Fibroblast of skin of right biceps (primary cell): Measurements from ENCODE around the gene HYDIN.

Experiments
- DNase-seq: peaks from one replicate; pipeline ENCODE4 v3.0.0-alpha.2; 2013

HYDIN gene

GRCh38 chr16:70784692-70785555 lies 445.6 kb downstream of the HYDIN start:
- no peak for DNase-seq

GRCh38 chr16:70782237-70782636 lies 448.3 kb downstream of the HYDIN start:
- no peak for DNase-seq

- DNase-seq, result no peak
These were observed 448.7 kb downstream of the HYDIN start for GRCh38 chr16:70781800-70782199.

DNA sequence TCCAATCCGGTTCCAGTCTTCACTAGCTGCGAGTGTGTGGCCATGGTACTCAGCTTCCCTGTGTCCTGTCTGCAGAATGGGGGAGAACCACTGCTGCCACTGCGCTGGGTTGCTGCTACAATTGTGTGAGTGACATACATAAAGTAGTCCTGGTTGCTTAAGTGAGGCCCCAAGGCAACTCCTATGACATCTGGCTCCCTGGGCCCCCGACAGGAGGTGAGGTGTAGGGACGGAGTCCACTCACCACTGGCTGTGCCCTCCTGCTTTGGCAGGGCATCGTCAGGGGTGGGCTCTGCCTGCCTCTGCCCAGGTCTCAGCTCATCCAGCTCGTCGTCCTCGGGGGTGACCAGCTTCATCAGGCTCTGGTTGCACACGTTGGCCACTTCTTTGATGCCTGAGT lies 450.0 kb downstream of the HYDIN start:
- DNase-seq, result no peak

DNA sequence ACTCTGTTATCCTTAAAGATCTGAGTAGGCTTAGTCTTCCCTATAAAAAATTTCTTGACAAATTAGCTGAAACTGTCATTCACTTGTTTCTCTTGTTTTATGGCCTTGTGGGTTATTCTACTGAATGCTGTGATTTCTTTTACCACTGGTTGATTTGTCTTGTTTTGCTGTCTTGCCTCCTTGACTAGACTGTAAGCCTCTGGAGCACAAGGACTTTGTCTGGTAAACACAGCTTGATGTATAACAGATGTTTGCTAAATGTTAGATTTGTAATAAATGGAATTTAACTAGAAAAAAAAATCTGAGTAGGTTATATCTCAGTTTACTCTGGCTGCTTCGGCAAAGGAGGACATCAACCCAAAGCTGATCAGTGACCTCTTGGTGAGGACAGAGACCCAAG lies 451.2 kb downstream of the HYDIN start:
- DNase-seq, result no peak

DNA sequence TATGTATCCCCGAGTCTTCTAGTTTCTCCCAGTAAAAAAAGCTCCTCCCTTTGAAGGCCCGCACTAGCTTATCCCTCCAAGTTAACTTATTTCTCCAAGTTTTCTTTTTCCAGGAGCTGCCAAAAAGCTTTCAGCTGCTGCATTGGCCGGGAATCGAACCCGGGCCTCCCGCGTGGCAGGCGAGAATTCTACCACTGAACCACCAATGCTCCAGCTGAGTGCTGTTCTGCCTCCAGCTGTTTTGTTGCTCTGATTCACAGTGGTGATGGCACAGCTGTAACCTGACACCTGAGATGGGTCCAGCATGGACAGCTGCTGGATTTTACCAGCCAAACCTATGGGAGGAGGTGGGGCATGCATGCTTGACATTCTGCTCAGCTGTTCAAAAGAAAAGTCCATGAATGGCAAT lies 451.6 kb downstream of the HYDIN start:
- DNase-seq, result peak; percentile 85

GRCh38 chr16:70777973-70778406 lies 452.5 kb downstream of the HYDIN start:
- DNase-seq, result peak; percentile 38

GRCh38 chr16:70777496-70777895 lies 453.0 kb downstream of the HYDIN start:
- no peak for DNase-seq

DNA sequence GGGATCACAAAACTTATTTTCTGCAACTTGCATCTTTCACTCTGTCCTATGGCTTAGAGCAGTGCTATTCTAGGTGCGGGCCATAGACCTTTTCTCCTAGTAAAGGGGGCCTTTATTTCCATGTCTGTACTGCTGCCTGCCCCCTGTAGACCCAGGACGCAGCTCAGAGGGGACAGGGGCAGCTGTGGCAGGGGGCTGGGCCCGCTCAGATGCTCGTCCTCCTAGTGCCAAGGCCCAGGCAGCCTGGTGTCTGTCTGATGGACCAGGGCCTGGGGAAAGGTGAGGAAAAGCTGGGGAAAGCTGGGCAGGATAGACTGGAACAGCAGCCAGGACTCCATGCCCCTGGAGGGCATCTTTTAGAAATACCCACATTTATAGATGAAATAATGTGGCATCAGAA lies 455.1 kb downstream of the HYDIN start:
- no peak for DNase-seq

GRCh38 chr16:70774261-70774660 lies 456.3 kb downstream of the HYDIN start:
- no peak for DNase-seq

DNA sequence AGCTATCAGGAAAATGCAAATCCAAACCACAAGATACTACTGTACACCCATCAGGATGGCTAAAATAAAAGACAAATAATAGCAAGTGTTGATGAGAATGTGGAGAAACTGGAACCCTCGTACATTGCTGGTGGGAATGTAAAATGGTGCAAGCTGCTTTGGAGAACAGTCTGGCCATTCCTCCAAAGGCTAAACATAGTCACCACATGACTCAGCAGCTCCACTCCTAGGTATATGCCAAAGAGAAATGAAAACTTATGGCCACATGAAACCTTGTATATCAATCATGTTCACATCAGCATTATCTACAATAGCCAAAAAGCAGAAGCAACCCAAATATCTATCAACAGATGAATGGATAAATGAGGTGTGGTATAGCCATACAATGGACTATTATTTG lies 458.0 kb downstream of the HYDIN start:
- DNase-seq, result peak; percentile 42

DNA sequence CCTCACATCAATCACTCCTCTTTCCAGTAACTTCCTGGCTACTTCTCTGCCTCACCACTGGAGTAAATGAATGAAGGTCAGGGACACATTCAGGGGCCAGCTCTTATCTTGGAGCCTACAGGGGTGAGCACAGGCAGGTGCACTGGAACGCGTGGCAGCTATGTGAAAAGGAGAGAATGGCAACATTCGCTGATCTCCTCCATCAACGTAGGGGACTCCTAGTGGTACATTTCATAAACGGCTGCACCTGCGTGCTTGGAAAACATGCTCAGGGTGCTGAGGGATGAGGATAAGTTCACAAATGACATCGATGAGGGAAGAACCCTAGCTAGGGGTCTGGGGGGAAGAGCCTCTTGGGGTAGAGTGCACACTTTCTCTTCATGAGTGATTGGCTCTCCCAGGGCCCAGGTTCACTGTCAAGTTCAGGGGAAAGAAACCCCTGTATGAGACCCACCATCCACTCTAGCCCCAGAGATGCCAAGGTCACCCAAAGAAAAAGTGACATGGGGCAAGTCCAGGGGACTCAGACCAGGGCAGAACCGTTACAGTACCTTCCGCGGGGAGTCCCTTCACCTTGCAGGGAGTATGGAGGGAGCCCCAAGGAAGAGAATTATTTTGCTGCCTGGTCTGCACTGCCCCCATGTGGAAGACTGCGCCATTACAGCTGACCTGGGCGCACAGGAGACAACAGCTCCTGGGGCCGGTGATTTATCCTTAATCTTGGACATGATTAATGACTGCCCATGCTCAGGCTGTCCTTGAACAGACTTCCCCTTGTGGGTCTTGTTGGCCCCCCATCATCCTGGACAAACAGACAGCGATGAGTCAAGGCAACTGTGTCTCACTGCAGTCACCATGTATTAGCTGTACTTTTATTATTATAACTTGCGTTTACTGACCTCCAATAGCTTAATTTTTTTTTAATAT lies 459.6 kb downstream of the HYDIN start:
- DNase-seq, result peak; percentile 52

GRCh38 chr16:70770291-70770625 lies 460.3 kb downstream of the HYDIN start:
- DNase-seq, result no peak

DNA sequence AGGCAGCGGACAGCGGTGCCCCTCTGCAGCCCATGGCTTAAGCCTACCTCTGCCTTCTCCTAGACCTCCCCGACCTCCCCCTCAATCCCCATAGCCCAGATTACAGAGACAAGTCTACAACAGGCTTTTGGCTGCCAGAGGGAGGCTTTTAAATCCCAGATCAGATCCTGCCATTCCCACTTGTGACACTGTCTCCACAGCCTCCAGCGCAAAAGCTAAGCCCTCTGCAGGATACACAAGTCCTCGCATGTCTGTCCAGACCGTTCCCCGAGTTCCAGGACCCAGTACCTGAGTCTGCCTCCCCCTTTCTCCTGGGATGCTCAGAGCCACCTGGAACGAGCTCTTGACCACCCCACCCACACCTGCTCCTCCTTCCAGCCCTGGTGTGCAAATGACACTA lies 460.8 kb downstream of the HYDIN start:
- no peak for DNase-seq

- no peak for DNase-seq
These were observed 461.4 kb downstream of the HYDIN start for GRCh38 chr16:70769131-70769530.

DNA sequence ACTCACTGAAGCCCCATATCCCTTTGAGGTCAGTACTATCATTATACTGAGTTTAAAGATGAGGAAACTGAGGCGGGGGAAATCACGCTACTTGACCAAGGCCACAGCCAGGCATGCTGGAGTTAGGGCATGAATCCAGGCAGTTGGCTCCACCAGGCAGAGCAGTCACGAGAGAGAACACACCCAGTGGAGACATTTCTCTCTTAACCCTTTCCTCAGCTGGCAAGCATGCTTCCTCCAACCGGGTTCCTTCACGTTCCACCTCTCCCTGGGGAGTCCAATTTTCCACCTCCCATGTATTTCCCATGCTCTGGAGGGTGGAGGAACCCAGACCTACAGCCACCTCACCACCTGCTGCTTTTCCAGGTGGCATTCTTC lies 462.3 kb downstream of the HYDIN start:
- no peak for DNase-seq

DNA sequence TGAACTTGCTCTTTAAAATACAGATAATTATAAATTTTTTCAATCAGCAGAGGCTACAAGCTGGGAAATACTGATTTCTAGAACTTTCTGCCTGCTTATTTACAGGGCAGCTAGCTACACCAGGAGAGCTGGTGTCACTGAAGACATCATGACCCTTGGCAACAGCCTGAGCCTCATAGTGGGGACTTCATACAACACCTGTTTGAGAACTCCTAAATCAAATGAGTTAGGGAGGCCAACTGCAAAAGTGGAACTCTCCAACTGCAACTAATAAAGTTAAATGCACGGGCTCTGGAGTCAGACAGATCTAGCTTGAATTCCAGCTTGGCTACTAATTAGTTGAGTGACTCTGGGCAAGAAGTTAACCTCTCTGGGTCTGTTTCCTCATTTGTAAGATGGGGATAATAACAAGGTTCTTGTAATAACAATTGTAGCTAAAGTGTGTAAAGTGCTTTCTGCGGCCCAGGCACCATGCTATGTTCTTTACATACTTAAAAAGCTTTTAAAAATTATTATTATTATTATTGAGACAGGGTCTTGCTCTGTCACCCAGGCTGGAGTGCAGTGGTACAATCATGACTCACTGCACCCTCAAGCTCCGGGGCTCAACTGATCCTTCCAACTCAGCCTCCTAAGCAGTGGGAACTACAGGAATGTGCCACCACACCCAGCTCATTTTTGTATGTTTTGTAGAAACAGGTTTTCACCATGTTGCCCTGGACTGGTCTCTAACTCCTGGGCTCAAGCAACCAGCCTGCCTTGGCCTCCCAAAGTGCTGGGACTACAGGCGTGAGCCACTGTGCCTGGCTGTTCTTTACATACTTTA lies 462.9 kb downstream of the HYDIN start:
- DNase-seq, result peak; percentile 51

DNA sequence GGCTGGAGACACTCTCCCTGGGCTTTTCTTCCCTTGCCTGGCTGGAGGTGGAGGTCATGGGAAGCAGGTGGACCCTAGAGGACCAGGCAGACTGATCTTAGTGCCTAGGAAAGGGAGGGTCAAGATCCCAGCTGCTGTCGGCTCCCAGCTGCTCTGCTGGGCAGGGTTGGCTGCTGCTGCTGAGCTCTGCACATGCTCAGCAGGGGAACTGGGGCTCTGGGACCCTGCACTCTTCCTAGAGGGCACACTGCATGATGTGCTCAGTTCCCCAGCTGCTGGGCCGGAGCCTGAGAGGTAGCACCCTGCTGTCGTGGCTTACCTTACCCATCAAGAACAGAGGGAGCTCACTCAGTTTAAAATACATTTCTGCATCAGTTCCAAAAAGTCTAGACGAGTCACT lies 463.9 kb downstream of the HYDIN start:
- DNase-seq, result no peak

DNA sequence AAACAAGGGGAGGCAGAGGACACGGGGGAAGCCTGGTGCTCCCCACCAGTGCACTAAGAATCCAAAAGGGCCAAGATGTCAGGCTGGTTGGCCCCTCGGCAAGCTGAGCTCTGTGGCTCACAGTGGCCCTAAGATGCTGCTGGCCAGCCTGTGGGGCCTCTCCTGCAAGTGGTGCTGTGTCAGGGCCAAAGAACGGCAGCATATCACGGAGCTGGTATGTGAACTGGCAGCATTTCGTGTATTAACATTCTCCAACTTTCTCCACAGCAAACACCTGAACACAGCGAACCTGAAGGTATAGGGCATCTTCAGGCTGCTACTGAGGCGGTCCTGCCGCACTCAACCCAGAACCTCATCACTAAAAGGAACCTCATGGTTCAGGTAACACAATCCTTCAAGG lies 464.3 kb downstream of the HYDIN start:
- no peak for DNase-seq

- DNase-seq, result no peak
These were observed 465.0 kb downstream of the HYDIN start for GRCh38 chr16:70765491-70765890.

GRCh38 chr16:70764632-70765031 lies 465.9 kb downstream of the HYDIN start:
- no peak for DNase-seq

DNA sequence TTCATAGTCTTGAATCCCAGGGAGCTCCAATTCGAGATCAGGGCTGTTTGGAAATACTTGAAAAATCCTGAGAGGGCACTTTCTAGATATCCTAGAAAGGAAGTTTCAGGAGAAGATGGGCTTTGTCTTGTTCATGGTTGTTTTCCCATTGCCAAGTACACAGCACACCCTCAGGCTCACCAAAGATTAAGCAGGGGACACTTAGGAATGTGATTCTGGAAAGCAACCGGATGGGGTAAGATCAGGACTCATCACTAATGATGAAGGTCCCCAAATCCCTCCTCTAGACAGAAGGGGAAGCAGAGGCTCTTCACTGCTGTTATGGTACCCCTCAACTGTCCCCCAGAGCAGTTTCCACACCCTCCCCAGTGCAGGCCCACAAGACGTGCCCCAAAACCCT lies 470.3 kb downstream of the HYDIN start:
- peak; percentile 52 for DNase-seq

GRCh38 chr16:70759666-70760065 lies 470.9 kb downstream of the HYDIN start:
- DNase-seq, result no peak
